Right kidney (tissue), 1 donor: ENCODE measurements around the gene ETNPPL.

Experiments
- DNase-seq: peaks from one replicate; pipeline ENCODE4 v3.0.0-alpha.2; 2016

ETNPPL gene

DNA sequence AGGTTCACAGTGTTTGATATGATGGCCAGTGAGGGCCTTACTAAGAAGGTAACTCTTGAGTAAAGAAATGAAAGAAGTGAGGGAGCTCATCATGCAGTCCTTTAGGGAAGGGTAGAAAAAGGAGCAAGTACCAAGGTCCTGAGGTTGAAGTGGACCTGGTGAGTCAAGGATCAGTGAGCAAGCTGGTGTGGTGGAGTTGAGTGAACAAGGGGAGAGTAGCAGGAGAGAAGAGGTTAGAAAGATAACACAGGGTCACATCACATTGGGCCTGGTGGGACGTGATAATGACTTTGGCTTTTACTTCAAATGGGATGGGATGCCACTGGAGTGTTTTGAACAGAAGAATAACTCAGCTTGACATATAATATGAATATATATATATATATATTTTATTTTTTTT, 67.8 kb downstream of the ETNPPL start:
- no peak for DNase-seq

GRCh38 chr4:108694423-108694822, 68.4 kb downstream of the ETNPPL start:
- no peak for DNase-seq

DNA sequence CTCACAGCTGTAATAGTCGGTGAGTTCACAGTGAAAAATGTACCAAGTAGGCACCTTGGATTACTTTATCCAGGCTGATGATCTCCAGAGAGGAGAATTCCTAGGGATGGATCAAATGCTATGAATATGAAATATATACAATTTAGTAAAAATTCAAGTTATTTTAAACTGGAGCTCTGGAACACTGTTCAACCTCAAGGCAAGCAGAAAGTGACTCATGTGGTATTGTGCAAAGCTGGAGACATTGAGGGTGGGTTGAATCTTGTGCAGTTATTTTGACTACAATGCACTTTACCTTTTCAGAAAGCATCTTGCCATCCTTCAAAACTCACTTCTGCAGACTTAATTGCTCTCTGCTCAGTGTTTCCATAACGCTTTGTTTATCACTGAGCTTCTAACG, 69.0 kb downstream of the ETNPPL start:
- DNase-seq = no peak

GRCh38 chr4:108693211-108693610, 69.6 kb downstream of the ETNPPL start:
- DNase-seq = no peak
